GM03348 (cell line): Measurements from ENCODE around the gene MBD3L4.
A peak's percentile ranks its signal among the peaks of the same experiment; 100 is the strongest.
"Not testable (repeated sequence)": the region's sequence is repeated elsewhere in the genome, so short reads cannot be mapped to it uniquely, and the experiment has no call there.

Experiments used
- DNase-seq: peaks from one replicate; pipeline ENCODE4 v3.0.0; 2012; ENCODE audit warnings: low spot score

Gene MBD3L4

GRCh38 chr19:7040079-7040478 lies at the start of gene MBD3L4:
Gene MBD3L4 (minus strand): TSS chr19:7040179. CDS start chr19:7040144, 35 bp downstream.
- not testable (repeated sequence) for DNase-seq

- no peak for DNase-seq
Observed at GRCh38 chr19:7088999-7089398, 49.0 kb upstream of the MBD3L4 start.

- no peak for DNase-seq
Observed at GRCh38 chr19:7083076-7083956, 43.3 kb upstream of the MBD3L4 start.

GRCh38 chr19:7078008-7078407 lies 38.0 kb upstream of the MBD3L4 start:
- DNase-seq = no peak

- DNase-seq = no peak
Observed at GRCh38 chr19:7076151-7076550, 36.2 kb upstream of the MBD3L4 start.

- DNase-seq = no peak
Observed at GRCh38 chr19:7074705-7075282, 34.8 kb upstream of the MBD3L4 start.

GRCh38 chr19:7072541-7072940 lies 32.6 kb upstream of the MBD3L4 start:
- DNase-seq = no peak

GRCh38 chr19:7069904-7070226 lies 29.9 kb upstream of the MBD3L4 start:
- no peak for DNase-seq

- peak; percentile 96 for DNase-seq
Observed at GRCh38 chr19:7069042-7069903, 29.3 kb upstream of the MBD3L4 start, which contains the start of gene ZNF557. Gene ZNF557 (plus strand): TSS chr19:7069703. CDS start chr19:7075075, 5,372 bp downstream.

GRCh38 chr19:7068599-7068998 lies 28.6 kb upstream of the MBD3L4 start:
- DNase-seq = no peak

- peak; percentile 19 for DNase-seq
Observed at GRCh38 chr19:7067716-7068115, 27.7 kb upstream of the MBD3L4 start.

- not testable (repeated sequence) for DNase-seq
Observed at GRCh38 chr19:7067122-7067521, 27.1 kb upstream of the MBD3L4 start.

- DNase-seq = no peak
Observed at GRCh38 chr19:7063764-7064418, 23.9 kb upstream of the MBD3L4 start.

GRCh38 chr19:7063339-7063738 lies 23.4 kb upstream of the MBD3L4 start:
- no peak for DNase-seq

- not testable (repeated sequence) for DNase-seq
Observed at GRCh38 chr19:7059977-7060376, 20.0 kb upstream of the MBD3L4 start.

GRCh38 chr19:7058576-7058975 lies 18.6 kb upstream of the MBD3L4 start, which contains the start of gene MBD3L3:
Gene MBD3L3 (minus strand): TSS chr19:7058676. CDS start chr19:7058605, 71 bp downstream.
- not testable (repeated sequence) for DNase-seq

GRCh38 chr19:7056371-7056770 lies 16.4 kb upstream of the MBD3L4 start:
- DNase-seq = not testable (repeated sequence)

GRCh38 chr19:7055679-7056078 lies 15.7 kb upstream of the MBD3L4 start:
- not testable (repeated sequence) for DNase-seq

- DNase-seq = not testable (repeated sequence)
Observed at GRCh38 chr19:7054635-7055368, 14.8 kb upstream of the MBD3L4 start.

- not testable (repeated sequence) for DNase-seq
Observed at GRCh38 chr19:7052896-7053295, 12.9 kb upstream of the MBD3L4 start.

- not testable (repeated sequence) for DNase-seq
Observed at GRCh38 chr19:7051421-7051820, 11.4 kb upstream of the MBD3L4 start.
